B cell (primary cell): ENCODE measurements around the gene TRIM29. TPM values are rescaled to one million over a fixed set of nuclear protein-coding genes. Genes with fewer than 3 reads are reported as not detected.

Source experiments
- ATAC-seq: fragments of 200-7000 bp; cut with Tn5 transposase; one replicate; pipeline ENCODE4 v1.10.0; 2021; ENCODE audit warnings: low read depth, mild to moderate bottlenecking, moderate number of reproducible peaks, moderate library complexity
- CTCF ChIA-PET: fragments of 350-600 bp; sonication (Branson Sonifier 250); formaldehyde crosslinking; loops from one replicate; lab custom pipeline; 2021; ENCODE audit warnings: antibody characterized with exemption, inconsistent platforms; lab: Charles Lee
- POLR2A ChIA-PET: fragments of 350-600 bp; sonication (Branson Sonifier 250); formaldehyde crosslinking; loops from one replicate; lab custom pipeline; 2021; ENCODE audit warnings: antibody characterized with exemption; lab: Charles Lee
- DNase-seq: peaks from one replicate; pipeline ENCODE4 v3.0.0; 2013
- H2AFZ ChIP-seq: 2 replicates; pipeline ENCODE4 v1.6.1; 2012; ENCODE audit warnings: mild to moderate bottlenecking, low read depth, low read length; ENCODE audit not compliant: insufficient read depth, poor library complexity, severe bottlenecking
- H3K27ac ChIP-seq, 2 donors: 1 replicate in 1 of 2; 2 replicates in 1 of 2; pipeline ENCODE4 v1.5.1; 2012 to 2013; ENCODE audit warnings: low read length in 2 of 2, mild to moderate bottlenecking in 2 of 2, moderate library complexity in 1 of 2
- H3K27me3 ChIP-seq, 4 experiments: fragments of 200-600 bp in 1 of 4; sonication (generic) in 1 of 4; replicated peaks in 1 of 4; 1 replicate in 2 of 4; 2 replicates in 2 of 4; pipeline versions ENCODE4 v1.6.1 to v1.7.0; 2013 to 2016; ENCODE audit warnings: low read length in 3 of 4, mild to moderate bottlenecking in 2 of 4, mixed read lengths in 1 of 4, moderate library complexity in 1 of 4; ENCODE audit not compliant: insufficient read depth in 4 of 4, control insufficient read depth in 3 of 4; ENCODE audit errors: control extremely low read depth in 1 of 4
- H3K36me3 ChIP-seq, 2 experiments: replicated peaks in 1 of 2; 1 replicate in 1 of 2; 2 replicates in 1 of 2; pipeline versions ENCODE4 v1.6.1 to v1.7.1; 2013; ENCODE audit warnings: low read length in 1 of 2; ENCODE audit not compliant: insufficient read depth in 2 of 2, control insufficient read depth in 1 of 2; ENCODE audit errors: control extremely low read depth in 1 of 2, extremely low read depth in 1 of 2
- H3K4me1 ChIP-seq, 2 donors: fragments of 200-600 bp in 1 of 2; sonication (generic) in 1 of 2; 1 replicate in 1 of 2; 2 replicates in 1 of 2; pipeline versions ENCODE4 v1.5.1 to v1.6.1; 2013 to 2017; ENCODE audit warnings: low read length in 2 of 2; ENCODE audit not compliant: control insufficient read depth in 2 of 2, insufficient read depth in 2 of 2
- H3K4me2 ChIP-seq: replicated peaks from 2 replicates; pipeline ENCODE3; 2012; ENCODE audit warnings: mild to moderate bottlenecking, low read depth, low read length; ENCODE audit not compliant: poor library complexity, severe bottlenecking
- H3K4me3 ChIP-seq, 5 experiments: fragments of 200-600 bp in 1 of 5; sonication (generic) in 1 of 5; 1 replicate in 3 of 5; 2 replicates in 2 of 5; pipeline versions ENCODE4 v1.5.1 to v1.7.0; 2011 to 2016; ENCODE audit warnings: low read length in 4 of 5, mild to moderate bottlenecking in 4 of 5, low read depth in 2 of 5, control low read depth in 1 of 5, moderate library complexity in 1 of 5; ENCODE audit not compliant: insufficient read depth in 1 of 5; ENCODE audit errors: control extremely low read depth in 1 of 5, extremely low read depth in 1 of 5
- H3K79me2 ChIP-seq: fragments of 200-600 bp; sonication (generic); one replicate; pipeline ENCODE4 v1.6.0; 2016; ENCODE audit warnings: low read length; ENCODE audit not compliant: control insufficient read depth, insufficient read depth
- H3K9ac ChIP-seq: fragments of 200-600 bp; sonication (generic); 2 replicates; pipeline ENCODE4 v1.6.1; 2017; ENCODE audit warnings: mild to moderate bottlenecking, low read length, moderate library complexity
- H3K9me3 ChIP-seq, 3 donors: one replicate each; pipeline versions ENCODE4 v1.6.1 to v1.7.1; 2013; ENCODE audit warnings: low read length in 2 of 3; ENCODE audit not compliant: control insufficient read depth in 2 of 3, insufficient read depth in 1 of 3; ENCODE audit errors: control extremely low read depth in 1 of 3
- H4K20me1 ChIP-seq: 2 replicates; pipeline ENCODE4 v1.6.0; 2012; ENCODE audit warnings: mild to moderate bottlenecking, low read length; ENCODE audit not compliant: insufficient read depth, control insufficient read depth, poor library complexity, severe bottlenecking
- H3K27ac Mint-ChIP-seq: one replicate; pipeline ENCODE4 v1.8.0; 2021; ENCODE audit warnings: mixed read lengths
- H3K27me3 Mint-ChIP-seq: one replicate; pipeline ENCODE4 v1.8.0; 2021; ENCODE audit warnings: mixed read lengths
- H3K4me1 Mint-ChIP-seq: one replicate; pipeline ENCODE4 v1.8.0; 2021; ENCODE audit warnings: mixed read lengths
- H3K4me3 Mint-ChIP-seq: one replicate; pipeline ENCODE4 v1.8.0; 2021; ENCODE audit warnings: mixed read lengths
- H3K9me3 Mint-ChIP-seq: one replicate; pipeline ENCODE4 v1.8.0; 2022; ENCODE audit warnings: mixed read lengths; ENCODE audit not compliant: insufficient read depth
- CTCF ChIP-seq: fragments of 200-600 bp; IDR thresholded peaks from one replicate; pipeline ENCODE4 v1.8.0; 2022; ENCODE audit warnings: antibody characterized with exemption, mild to moderate bottlenecking
- EZH2 ChIP-seq: IDR thresholded peaks from 2 replicates; pipeline ENCODE4 v1.6.1; 2012; ENCODE audit warnings: borderline replicate concordance, low read depth, mild to moderate bottlenecking, moderate library complexity, low read length; ENCODE audit not compliant: insufficient read depth, poor library complexity, severe bottlenecking
- WGBS: methylation state at CpG from one replicate; pipeline ENCODE4 v1.1.5; 2013; ENCODE audit warnings: missing lambda C conversion rate; ENCODE audit not compliant: insufficient coverage; 5-methylcytosine and 5-hydroxymethylcytosine counted together
- intact Hi-C: fragments of 100-400 bp; cut with micrococcal nuclease; formaldehyde crosslinking; loops from one replicate; pipeline ENCODE4 v1.10.0; 2022
- polyA plus RNA-seq: library from polyadenylated mRNA; depleted of rRNA; stranded (reverse); fragments of >200 nt; gene quantifications from 2 replicates; pipeline ENCODE4 v1.2.3, GENCODE V29; 2012
- total RNA-seq, 2 donors: library from RNA; stranded (reverse); fragments of 120-200 nt in 1 of 2; gene quantifications; 1 replicate in 1 of 2; 2 replicates in 1 of 2; pipeline versions ENCODE4 v1.2.3 to v1.2.4, GENCODE V29; 2013 to 2022

Gene TRIM29
- total and polyA plus RNA-seq, 2 donors (not counting 1 experiment from before 2014, with no cell fraction given), result not detected

DNA sequence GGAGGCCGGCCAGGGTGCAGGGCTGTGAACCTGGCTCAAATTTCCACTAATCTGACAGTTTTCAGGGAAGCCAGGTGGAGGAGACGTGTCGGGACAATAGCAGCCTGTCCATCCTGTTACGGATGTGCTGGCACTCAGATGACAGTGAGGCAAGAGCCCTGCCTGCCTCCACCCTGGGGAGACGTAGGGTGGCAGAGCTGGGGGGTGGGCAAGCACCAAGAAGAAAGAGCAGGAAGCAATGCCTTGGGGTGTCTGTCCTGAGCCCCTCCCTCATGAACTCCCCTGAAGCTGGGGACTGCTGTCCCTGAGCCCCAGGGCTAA is 10.0 kb upstream of the TRIM29 start:
- peaks cover 0 to 8% (median 0%) of the 10 kb centered on the region in 4 experiments for H3K27me3 ChIP-seq
- H3K27me3 Mint-ChIP-seq, result peaks cover 42% of the 10 kb centered on the region
- no peaks in the 10 kb centered on the region for H3K4me1 Mint-ChIP-seq
- DNase-seq (no peak), ATAC-seq (no peak)
- no peak overlapping the region for H3K4me3 Mint-ChIP-seq
- H3K4me1 ChIP-seq, result no peaks in the 10 kb centered on the region
- no peaks in the 10 kb centered on the region for H3K9me3 ChIP-seq
- no peaks in the 10 kb centered on the region for H3K79me2 ChIP-seq
- no peaks in the 10 kb centered on the region for H4K20me1 ChIP-seq
- no peak overlapping the region for H2AFZ ChIP-seq
- ChIA-PET CTCF (no interaction called here), POLR2A (no interaction called here)
- H3K4me2 ChIP-seq, result no peak overlapping the region
- H3K9me3 Mint-ChIP-seq, result no peaks in the 10 kb centered on the region
- H3K9ac ChIP-seq, result no peak overlapping the region
- H3K27ac ChIP-seq, result no peak overlapping the region
- H3K4me3 ChIP-seq, result no peak overlapping the region
- intact Hi-C loops, result no loop called here
- H3K36me3 ChIP-seq, result no peaks in the 10 kb centered on the region
- no peak for TF ChIP-seq EZH2
- no peak for TF ChIP-seq CTCF
- 68% methylated on average over 5 of the region's 5 CpGs for WGBS
- no peak overlapping the region for H3K27ac Mint-ChIP-seq

GRCh38 chr11:120147094-120147949 is 9.4 kb upstream of the TRIM29 start:
- CTCF ChIA-PET, result no interaction called here

More at GRCh38 chr11:120147094-120147949, 9.4 kb upstream of the TRIM29 start:
- Histone ChIP-seq H3K4me1 (no peaks in the 10 kb centered on the region), H3K27ac (no peak overlapping the region), H3K79me2 (no peaks in the 10 kb centered on the region), H3K4me3 (no peak overlapping the region), H2AFZ (no peak overlapping the region), H3K4me2 (no peak overlapping the region), H3K27me3 (peaks cover 0 to 8% (median 0%) of the 10 kb centered on the region in 4 experiments), H3K9ac (no peak overlapping the region), H4K20me1 (no peaks in the 10 kb centered on the region), H3K9me3 (no peaks in the 10 kb centered on the region), H3K36me3 (no peaks in the 10 kb centered on the region)
- Mint-ChIP-seq H3K4me1 (no peaks in the 10 kb centered on the region), H3K27ac (no peak overlapping the region), H3K27me3 (peaks cover 42% of the 10 kb centered on the region), H3K4me3 (no peak overlapping the region), H3K9me3 (no peaks in the 10 kb centered on the region)
- intact Hi-C loops, result no loop called here
- ATAC-seq (no peak), DNase-seq (no peak)
- WGBS, result 81% methylated on average over 17 of the region's 17 CpGs
- POLR2A ChIA-PET, result no interaction called here
- no peak for TF ChIP-seq CTCF
- TF ChIP-seq EZH2, result no peak
